Breast epithelium (tissue), 4 donors: ENCODE measurements around the gene SLC39A11. TPM values are rescaled to one million over a fixed set of nuclear protein-coding genes. Genes with fewer than 3 reads are reported as not detected.

Experiments
- DNase-seq, 2 donors: peaks; one replicate each; pipeline ENCODE4 v3.0.0-alpha.2; 2019; ENCODE audit warnings: low spot score in 2 of 2
- H3K27ac ChIP-seq, 2 donors: fragments of 200-600 bp; sonication (generic) in 1 of 2; one replicate each; pipeline ENCODE4 v1.5.1; 2016 to 2019; ENCODE audit warnings: mild to moderate bottlenecking in 1 of 2
- H3K27me3 ChIP-seq, 2 donors: fragments of 200-600 bp; sonication (generic) in 1 of 2; one replicate each; pipeline versions ENCODE4 v1.5.1 to v1.6.0; 2017 to 2019; ENCODE audit warnings: control low read depth in 1 of 2, mild to moderate bottlenecking in 1 of 2
- H3K36me3 ChIP-seq: fragments of 200-600 bp; one replicate; pipeline ENCODE4 v1.5.1; 2019
- H3K4me1 ChIP-seq, 2 donors: fragments of 200-600 bp; sonication (generic); one replicate each; pipeline ENCODE4 v1.5.1; 2016 to 2019; ENCODE audit warnings: control low read depth in 1 of 2
- H3K4me3 ChIP-seq, 3 donors: fragments of 200-600 bp; sonication (generic); 1 replicate in 2 of 3; 2 replicates in 1 of 3; pipeline ENCODE4 v1.5.1; 2016 to 2019; ENCODE audit warnings: mild to moderate bottlenecking in 3 of 3, moderate library complexity in 2 of 3
- H3K9me3 ChIP-seq, 2 donors: fragments of 200-600 bp; sonication (generic) in 1 of 2; one replicate each; pipeline ENCODE4 v1.5.1; 2016 to 2019; ENCODE audit warnings: control low read depth in 1 of 2
- POLR2A ChIP-seq: fragments of 450-650 bp; IDR thresholded peaks from one replicate; pipeline ENCODE4 v1.6.1; 2016; ENCODE audit warnings: antibody characterized with exemption, mild to moderate bottlenecking, moderate library complexity
- POLR2AphosphoS5 ChIP-seq, 3 donors: sonication (generic); formaldehyde crosslinking; IDR thresholded peaks; one replicate each; pipeline ENCODE4 v1.6.1; 2017; ENCODE audit warnings: antibody characterized with exemption in 3 of 3
- intact Hi-C: fragments of 100-400 bp; cut with DNase I; formaldehyde crosslinking; loops from one replicate; pipeline ENCODE4 v1.15.1; 2023; ENCODE audit warnings: low total_unique reads
- total RNA-seq, 3 donors: library from RNA; depleted of rRNA; stranded (reverse); fragments of >200 nt; gene quantifications; one replicate each; pipeline ENCODE4 v1.1.0, GENCODE V29; 2016
- TF ChIP-seq, protein P1 (sequence below), 3 donors: fragments of 450-650 bp; IDR thresholded peaks; one replicate each; pipeline ENCODE4 v1.5.1; 2016 to 2017; ENCODE audit warnings: antibody characterized with exemption in 3 of 3, mild to moderate bottlenecking in 3 of 3, moderate library complexity in 3 of 3

Gene SLC39A11
- total RNA-seq, 3 donors from 2014 or later = 31.8 to 54.6 (median 47.0) TPM

DNA sequence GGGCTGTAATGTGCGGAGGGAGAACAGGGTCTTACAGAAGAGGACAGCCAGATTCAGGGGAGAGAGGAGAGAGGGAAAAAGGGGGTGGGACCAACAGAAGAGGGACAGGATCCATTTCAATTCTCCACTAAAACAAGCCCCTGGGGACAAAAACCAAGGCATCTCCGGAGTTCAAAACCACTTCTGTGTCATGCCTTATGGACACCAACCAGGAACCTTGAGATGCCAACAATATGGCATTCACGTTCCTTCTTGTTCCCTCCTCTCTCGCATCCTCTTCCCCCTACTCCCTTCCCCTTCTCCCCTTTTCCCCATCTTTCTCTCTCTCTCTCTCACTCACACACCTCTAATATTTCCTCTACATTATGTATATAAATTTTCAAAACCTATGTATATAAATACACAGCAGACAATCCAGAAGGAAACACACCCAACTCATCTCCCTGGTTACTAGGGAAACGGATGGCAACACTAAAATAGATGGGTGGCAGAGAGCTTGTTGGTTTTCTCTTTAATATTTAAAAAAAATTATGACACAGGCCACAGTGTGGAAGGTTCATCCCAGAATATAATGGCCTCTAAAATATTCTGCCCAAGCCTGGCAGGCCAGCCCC is 123.1 kb downstream of the SLC39A11 start:
- Histone ChIP-seq H3K27ac (no peak overlapping the region), H3K36me3 (no peaks in the 10 kb centered on the region), H3K9me3 (no peaks in the 10 kb centered on the region), H3K27me3 (no peaks in the 10 kb centered on the region), H3K4me3 (no peak overlapping the region), H3K4me1 (no peaks in the 10 kb centered on the region)
- no peak for TF ChIP-seq POLR2A
- TF ChIP-seq, protein P1, sequence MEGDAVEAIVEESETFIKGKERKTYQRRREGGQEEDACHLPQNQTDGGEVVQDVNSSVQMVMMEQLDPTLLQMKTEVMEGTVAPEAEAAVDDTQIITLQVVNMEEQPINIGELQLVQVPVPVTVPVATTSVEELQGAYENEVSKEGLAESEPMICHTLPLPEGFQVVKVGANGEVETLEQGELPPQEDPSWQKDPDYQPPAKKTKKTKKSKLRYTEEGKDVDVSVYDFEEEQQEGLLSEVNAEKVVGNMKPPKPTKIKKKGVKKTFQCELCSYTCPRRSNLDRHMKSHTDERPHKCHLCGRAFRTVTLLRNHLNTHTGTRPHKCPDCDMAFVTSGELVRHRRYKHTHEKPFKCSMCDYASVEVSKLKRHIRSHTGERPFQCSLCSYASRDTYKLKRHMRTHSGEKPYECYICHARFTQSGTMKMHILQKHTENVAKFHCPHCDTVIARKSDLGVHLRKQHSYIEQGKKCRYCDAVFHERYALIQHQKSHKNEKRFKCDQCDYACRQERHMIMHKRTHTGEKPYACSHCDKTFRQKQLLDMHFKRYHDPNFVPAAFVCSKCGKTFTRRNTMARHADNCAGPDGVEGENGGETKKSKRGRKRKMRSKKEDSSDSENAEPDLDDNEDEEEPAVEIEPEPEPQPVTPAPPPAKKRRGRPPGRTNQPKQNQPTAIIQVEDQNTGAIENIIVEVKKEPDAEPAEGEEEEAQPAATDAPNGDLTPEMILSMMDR (IDR thresholded peaks at IDR 0.05) = no peak
- no peak for TF ChIP-seq POLR2AphosphoS5 (IDR thresholded peaks at IDR 0.05)
- intact Hi-C loops = no loop called here
- DNase-seq = no peak

DNA sequence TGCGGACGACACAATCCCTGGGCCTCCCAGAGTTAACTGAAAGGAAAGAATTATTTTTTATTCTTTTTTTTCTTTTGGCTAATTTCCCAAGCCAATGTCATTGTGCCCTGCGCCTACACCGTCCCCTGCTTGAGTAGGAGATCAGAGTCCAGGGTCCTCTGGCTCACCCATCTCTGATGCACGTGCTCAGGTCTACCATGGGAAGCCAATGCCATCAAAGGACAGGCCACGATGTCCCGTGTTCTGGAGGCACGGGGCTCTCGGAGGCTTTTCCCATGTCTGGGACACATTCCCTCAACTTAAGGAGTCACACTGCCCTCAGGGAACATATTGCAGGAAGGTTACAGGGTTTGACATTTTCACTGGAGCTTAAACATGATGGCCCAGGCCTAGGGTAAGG is 123.7 kb downstream of the SLC39A11 start:
- Histone ChIP-seq H3K27me3 (no peaks in the 10 kb centered on the region), H3K4me3 (no peak overlapping the region), H3K36me3 (no peaks in the 10 kb centered on the region), H3K4me1 (no peaks in the 10 kb centered on the region), H3K27ac (no peak overlapping the region), H3K9me3 (no peaks in the 10 kb centered on the region)
- no peak for DNase-seq
- intact Hi-C loops = no loop called here
- TF ChIP-seq POLR2A (no peak), POLR2AphosphoS5 (IDR thresholded peaks at IDR 0.05) (no peak)
- TF ChIP-seq, protein P1 (IDR thresholded peaks at IDR 0.05) = no peak

DNA sequence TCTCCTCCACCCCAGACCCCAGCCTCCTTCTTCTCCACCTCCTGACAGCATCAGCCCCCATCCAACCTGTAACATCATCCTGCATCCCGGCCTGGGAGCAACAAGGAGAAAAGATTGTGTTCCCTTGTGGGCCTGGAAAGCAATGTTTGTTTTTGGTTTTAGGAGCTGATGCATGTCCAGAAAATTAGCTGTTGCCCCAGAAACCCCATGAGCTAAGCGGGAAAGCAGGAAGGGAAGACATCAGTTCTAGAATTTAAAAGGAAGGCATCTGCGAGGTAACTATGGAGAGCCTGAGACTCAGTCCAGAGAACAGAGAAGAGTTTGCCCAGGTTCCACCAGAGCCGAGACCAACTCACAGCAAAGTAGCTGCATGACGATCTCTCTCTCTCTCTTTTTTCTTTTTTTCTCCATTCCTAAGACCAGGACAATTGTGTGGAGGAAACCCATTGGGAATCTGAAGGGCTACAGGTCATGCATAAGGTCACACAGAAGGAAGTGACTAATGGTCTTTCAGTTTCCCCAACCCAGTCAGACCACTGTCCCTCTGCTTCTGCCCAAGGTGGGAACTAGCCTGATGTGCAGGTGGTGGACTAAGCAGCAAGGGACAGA is 124.4 kb downstream of the SLC39A11 start:
- H3K27ac ChIP-seq = no peak overlapping the region
- intact Hi-C loops = no loop called here
- H3K4me1 ChIP-seq = no peaks in the 10 kb centered on the region
- no peaks in the 10 kb centered on the region for H3K36me3 ChIP-seq
- H3K27me3 ChIP-seq = no peaks in the 10 kb centered on the region
- no peak overlapping the region for H3K4me3 ChIP-seq
- DNase-seq = no peak
- H3K9me3 ChIP-seq = no peaks in the 10 kb centered on the region
- TF ChIP-seq POLR2A = no peak
- TF ChIP-seq POLR2AphosphoS5 (IDR thresholded peaks at IDR 0.05) = no peak
- TF ChIP-seq, protein P1 (IDR thresholded peaks at IDR 0.05) = no peak

DNA sequence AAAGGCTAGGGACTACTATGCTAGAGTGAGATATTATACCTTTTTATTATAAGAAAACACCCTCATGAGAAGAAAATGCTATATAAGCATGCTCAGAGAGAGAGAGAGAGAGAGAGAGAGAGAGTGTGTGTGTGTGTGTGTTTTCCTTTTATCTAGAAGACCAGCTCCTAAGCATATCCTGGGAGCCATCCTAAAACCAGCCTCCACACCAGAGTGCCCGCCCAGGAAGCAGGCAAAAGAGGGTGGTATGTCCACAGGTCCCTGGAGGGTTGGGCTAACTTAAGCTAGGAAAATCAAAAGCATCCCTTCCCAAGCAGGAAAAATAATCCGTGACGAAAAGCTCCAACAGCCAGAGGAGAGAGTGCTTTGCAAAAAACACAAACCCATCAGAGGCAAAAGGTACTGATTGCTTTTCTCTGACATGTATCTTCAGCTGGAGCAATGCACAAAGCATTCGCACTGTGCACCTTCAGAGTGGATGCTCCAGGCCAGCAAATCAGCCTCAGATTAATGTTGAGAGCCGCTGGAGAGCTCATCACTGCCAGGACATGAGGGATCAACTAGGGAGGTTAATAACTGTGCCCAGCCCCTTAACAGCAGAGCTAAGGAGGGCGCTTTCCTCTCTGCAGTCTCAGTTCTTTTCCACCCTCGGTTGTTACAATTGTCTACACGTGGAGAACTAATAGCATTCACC is 125.1 kb downstream of the SLC39A11 start:
- DNase-seq = no peak
- TF ChIP-seq POLR2AphosphoS5 (IDR thresholded peaks at IDR 0.05) = no peak
- no peak for TF ChIP-seq POLR2A
- TF ChIP-seq, protein P1 (IDR thresholded peaks at IDR 0.05) = no peak
- Histone ChIP-seq H3K9me3 (no peaks in the 10 kb centered on the region), H3K27ac (no peak overlapping the region), H3K4me3 (no peak overlapping the region), H3K27me3 (no peaks in the 10 kb centered on the region), H3K36me3 (no peaks in the 10 kb centered on the region), H3K4me1 (no peaks in the 10 kb centered on the region)
- intact Hi-C loops = no loop called here

DNA sequence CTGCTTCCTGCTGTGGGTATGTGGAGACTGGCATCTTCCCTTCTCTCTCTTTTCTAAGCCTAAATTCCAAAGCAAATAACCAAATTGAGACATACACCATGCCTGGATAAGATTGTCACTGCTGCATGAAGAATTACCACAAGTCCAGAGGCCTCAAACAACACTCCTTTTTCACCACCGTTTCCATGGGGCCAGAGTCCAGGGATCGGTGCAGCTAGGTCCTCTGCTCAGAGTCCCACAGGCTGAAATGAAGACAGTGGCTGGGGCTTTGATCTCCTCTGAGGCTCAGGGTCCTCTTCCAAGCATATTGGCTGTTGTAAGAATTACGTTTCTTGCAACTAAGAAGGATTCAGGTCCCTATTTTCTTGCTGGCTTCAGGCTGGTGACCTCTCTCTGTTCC is 130.4 kb downstream of the SLC39A11 start:
- intact Hi-C loops = no loop called here
- Histone ChIP-seq H3K4me3 (no peak overlapping the region), H3K36me3 (no peaks in the 10 kb centered on the region), H3K27me3 (no peaks in the 10 kb centered on the region), H3K4me1 (no peaks in the 10 kb centered on the region), H3K27ac (no peak overlapping the region), H3K9me3 (no peaks in the 10 kb centered on the region)
- TF ChIP-seq POLR2AphosphoS5 (IDR thresholded peaks at IDR 0.05) = no peak
- no peak for DNase-seq
